Keratinocyte (primary cell): ENCODE measurements around the gene DNAJA3. TPM values are rescaled to one million over a fixed set of nuclear protein-coding genes. Genes with fewer than 3 reads are reported as not detected.

Experiments
- DNase-seq: peaks from one replicate; pipeline ENCODE4 v3.0.0-alpha.2; 2011; ENCODE audit warnings: low read depth, missing footprints, low spot score
- FAIRE-seq: peaks from 2 replicates; lab custom pipeline; 2011; peaks lifted over from hg19 to GRCh38; lab: Jason Lieb, UNC
- H2AFZ ChIP-seq: 2 replicates; pipeline ENCODE4 v1.6.0; 2012; ENCODE audit warnings: low read length, control low read depth, inconsistent platforms; ENCODE audit not compliant: control insufficient read depth
- H3K27ac ChIP-seq: 2 replicates; pipeline ENCODE4 v1.5.1; 2011; ENCODE audit warnings: low read length; ENCODE audit not compliant: control insufficient read depth, insufficient read depth
- H3K27me3 ChIP-seq: 3 replicates; pipeline ENCODE4 v1.6.0; 2011; ENCODE audit warnings: low read length; ENCODE audit not compliant: control insufficient read depth, insufficient read depth; ENCODE audit errors: extremely low read depth
- H3K36me3 ChIP-seq, 2 experiments: 2 replicates in 1 of 2; 3 replicates in 1 of 2; pipeline ENCODE4 v1.5.1; 2011; ENCODE audit warnings: low read length in 2 of 2, mild to moderate bottlenecking in 1 of 2; ENCODE audit not compliant: control insufficient read depth in 2 of 2, insufficient read depth in 2 of 2; ENCODE audit errors: extremely low read depth in 1 of 2
- H3K4me1 ChIP-seq: 3 replicates; pipeline ENCODE4 v1.5.1; 2011; ENCODE audit warnings: low read length; ENCODE audit not compliant: control insufficient read depth, insufficient read depth; ENCODE audit errors: extremely low read depth
- H3K4me2 ChIP-seq: 3 replicates; pipeline ENCODE4 v1.6.0; 2011; ENCODE audit warnings: low read depth, low read length; ENCODE audit not compliant: control insufficient read depth, insufficient read depth; ENCODE audit errors: extremely low read depth
- H3K4me3 ChIP-seq, 3 experiments: fragments of 200-600 bp in 1 of 3; sonication (generic) in 1 of 3; 2 replicates in 2 of 3; 3 replicates in 1 of 3; pipeline ENCODE4 v1.5.1; 2011 to 2016; ENCODE audit warnings: low read length in 3 of 3, mild to moderate bottlenecking in 3 of 3, control low read depth in 2 of 3, inconsistent platforms in 1 of 3, low read depth in 1 of 3, mixed read lengths in 1 of 3, mixed run types in 1 of 3, moderate library complexity in 1 of 3; ENCODE audit not compliant: control insufficient read depth in 2 of 3, insufficient read depth in 2 of 3; ENCODE audit errors: extremely low read depth in 1 of 3
- H3K79me2 ChIP-seq: 2 replicates; pipeline ENCODE4 v1.6.0; 2012; ENCODE audit warnings: low read length; ENCODE audit not compliant: control insufficient read depth, insufficient read depth
- H3K9ac ChIP-seq: 3 replicates; pipeline ENCODE4 v1.6.0; 2011; ENCODE audit warnings: low read length; ENCODE audit not compliant: control insufficient read depth, insufficient read depth; ENCODE audit errors: extremely low read depth
- H3K9me1 ChIP-seq: 3 replicates; pipeline ENCODE4 v1.6.0; 2011; ENCODE audit warnings: low read length; ENCODE audit not compliant: control insufficient read depth, insufficient read depth; ENCODE audit errors: extremely low read depth
- H3K9me3 ChIP-seq: 2 replicates; pipeline ENCODE4 v1.5.1; 2012; ENCODE audit warnings: low read depth, low read length; ENCODE audit not compliant: control insufficient read depth
- H4K20me1 ChIP-seq: 3 replicates; pipeline ENCODE4 v1.6.0; 2011; ENCODE audit warnings: low read length; ENCODE audit not compliant: control insufficient read depth, insufficient read depth; ENCODE audit errors: extremely low read depth
- EZH2 ChIP-seq: IDR thresholded peaks from one replicate; pipeline ENCODE4 v1.6.1; 2012; ENCODE audit warnings: inconsistent platforms, mild to moderate bottlenecking, low read length, moderate library complexity
- dilution Hi-C: fragments of 300-500 bp; cut with MboI; formaldehyde crosslinking; loops from one replicate; pipeline ENCODE4 v1.7.0; 2020; ENCODE audit warnings: low sequenced_read_pairs; ENCODE audit not compliant: extremely low pct_ligation_motif_present
- polyA plus RNA-seq, 5 experiments: library from polyadenylated mRNA; depleted of rRNA in 3 of 5; stranded (reverse) in 3 of 5; stranded (forward) in 1 of 5; unstranded in 1 of 5; fragments of >200 nt; gene quantifications; 1 replicate in 1 of 5; 2 replicates in 3 of 5; 3 replicates in 1 of 5; pipeline versions ENCODE4 v1.2.1 to v1.2.3, GENCODE V29; 2011 to 2012; ENCODE audit warnings: missing spikeins in 2 of 5, low read depth in 1 of 5, low replicate concordance in 1 of 5
- TF ChIP-seq, protein P1 (sequence below), 3 experiments: IDR thresholded peaks in 1 of 3; conservative IDR thresholded peaks in 1 of 3; optimal IDR thresholded peaks in 1 of 3; 2 replicates in 2 of 3; 3 replicates in 1 of 3; pipeline versions ENCODE3 to v1.5.1; 2011; ENCODE audit warnings: low read length in 3 of 3, mild to moderate bottlenecking in 3 of 3, moderate library complexity in 2 of 3, control low read depth in 1 of 3, inconsistent platforms in 1 of 3; ENCODE audit not compliant: insufficient read depth in 2 of 3; ENCODE audit errors: extremely low read depth in 1 of 3

Gene DNAJA3
- polyA plus RNA-seq, 1 donor (not counting 4 experiments of a cell fraction or from before 2014, with no cell fraction given) = 48.4 TPM

DNA sequence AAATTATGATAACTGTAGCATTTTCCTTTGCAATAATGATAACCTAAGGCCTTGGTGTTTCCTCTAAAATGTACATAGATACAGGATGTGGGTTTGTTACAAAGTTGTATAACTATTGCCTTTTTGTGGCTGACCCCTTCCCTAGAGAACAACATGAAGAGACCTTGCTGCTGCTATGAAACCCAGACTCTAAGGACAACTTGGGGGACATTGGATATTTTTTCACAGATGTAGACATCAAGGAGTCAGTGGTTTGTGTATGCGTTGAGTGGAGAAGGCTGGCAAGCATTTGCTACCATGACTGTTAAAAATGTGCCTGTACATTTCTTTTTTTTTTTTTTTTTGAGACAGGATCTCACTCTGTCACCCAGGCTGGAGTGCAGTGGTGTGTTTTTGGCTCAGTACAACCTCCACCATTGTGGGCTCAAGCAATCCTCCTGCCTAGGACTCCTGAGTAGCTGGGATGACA is 62.9 kb downstream of the DNAJA3 start:
- Histone ChIP-seq H3K4me3 (peak overlapping the region in 1 of 3 experiments; percentile 30), H3K9ac (no peak overlapping the region), H3K9me1 (peaks cover 2% of the 10 kb centered on the region), H3K9me3 (no peaks in the 10 kb centered on the region), H3K4me2 (peak overlapping the region; percentile 26), H2AFZ (no peak overlapping the region), H3K36me3 (peaks cover 9 to 39% of the 10 kb centered on the region in 2 experiments), H3K79me2 (peaks cover 73% of the 10 kb centered on the region), H4K20me1 (no peaks in the 10 kb centered on the region), H3K4me1 (peaks cover 34% of the 10 kb centered on the region), H3K27me3 (no peaks in the 10 kb centered on the region), H3K27ac (peak overlapping the region; percentile 65)
- DNase-seq = no peak
- no peak for FAIRE-seq
- dilution Hi-C loops = no loop called here
- no peak for TF ChIP-seq EZH2
- TF ChIP-seq, protein P1, sequence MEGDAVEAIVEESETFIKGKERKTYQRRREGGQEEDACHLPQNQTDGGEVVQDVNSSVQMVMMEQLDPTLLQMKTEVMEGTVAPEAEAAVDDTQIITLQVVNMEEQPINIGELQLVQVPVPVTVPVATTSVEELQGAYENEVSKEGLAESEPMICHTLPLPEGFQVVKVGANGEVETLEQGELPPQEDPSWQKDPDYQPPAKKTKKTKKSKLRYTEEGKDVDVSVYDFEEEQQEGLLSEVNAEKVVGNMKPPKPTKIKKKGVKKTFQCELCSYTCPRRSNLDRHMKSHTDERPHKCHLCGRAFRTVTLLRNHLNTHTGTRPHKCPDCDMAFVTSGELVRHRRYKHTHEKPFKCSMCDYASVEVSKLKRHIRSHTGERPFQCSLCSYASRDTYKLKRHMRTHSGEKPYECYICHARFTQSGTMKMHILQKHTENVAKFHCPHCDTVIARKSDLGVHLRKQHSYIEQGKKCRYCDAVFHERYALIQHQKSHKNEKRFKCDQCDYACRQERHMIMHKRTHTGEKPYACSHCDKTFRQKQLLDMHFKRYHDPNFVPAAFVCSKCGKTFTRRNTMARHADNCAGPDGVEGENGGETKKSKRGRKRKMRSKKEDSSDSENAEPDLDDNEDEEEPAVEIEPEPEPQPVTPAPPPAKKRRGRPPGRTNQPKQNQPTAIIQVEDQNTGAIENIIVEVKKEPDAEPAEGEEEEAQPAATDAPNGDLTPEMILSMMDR (optimal IDR thresholded peaks at IDR 0.05 in 1 of 3, IDR thresholded peaks at IDR 0.05 in 1 of 3, conservative IDR thresholded peaks at IDR 0.05 in 1 of 3; ENCODE audit: extremely low read depth in 1 of 3, insufficient read depth in 2 of 3, low read length in 3 of 3) = no peak

DNA sequence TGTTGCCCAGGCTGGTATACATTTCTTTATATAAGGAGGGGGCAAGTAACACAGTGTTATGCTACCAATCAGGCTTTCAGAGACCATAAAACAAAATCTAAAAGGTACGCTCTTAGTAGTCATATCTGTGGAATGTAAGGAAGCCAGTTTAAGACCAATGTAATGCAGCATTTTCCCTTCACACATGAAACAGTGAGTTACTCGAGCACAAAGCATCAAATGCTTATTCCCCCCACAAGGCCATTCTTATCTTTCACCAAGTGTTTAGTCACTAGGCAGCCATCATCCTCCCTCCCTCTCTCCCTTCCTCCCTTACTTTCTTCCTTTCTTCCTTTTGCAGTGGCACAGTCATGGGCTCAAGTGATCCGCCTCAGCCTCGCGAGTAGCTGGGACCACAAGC is 63.4 kb downstream of the DNAJA3 start:
- Histone ChIP-seq H3K9me1 (peaks cover 2% of the 10 kb centered on the region), H3K4me1 (peaks cover 39% of the 10 kb centered on the region), H3K9me3 (no peaks in the 10 kb centered on the region), H3K36me3 (peaks cover 9 to 42% of the 10 kb centered on the region in 2 experiments), H2AFZ (no peak overlapping the region), H3K27me3 (no peaks in the 10 kb centered on the region), H3K79me2 (peaks cover 74% of the 10 kb centered on the region), H3K9ac (peak overlapping the region; percentile 4), H4K20me1 (no peaks in the 10 kb centered on the region), H3K27ac (peak overlapping the region; percentile 65), H3K4me3 (no peak overlapping the region), H3K4me2 (peak overlapping the region; percentile 26)
- DNase-seq (no peak), FAIRE-seq (peak; percentile 56)
- dilution Hi-C loops = no loop called here
- TF ChIP-seq, protein P1 (optimal IDR thresholded peaks at IDR 0.05 in 1 of 3, IDR thresholded peaks at IDR 0.05 in 1 of 3, conservative IDR thresholded peaks at IDR 0.05 in 1 of 3; ENCODE audit: extremely low read depth in 1 of 3, insufficient read depth in 2 of 3, low read length in 3 of 3) = no peak
- no peak for TF ChIP-seq EZH2
